Panc1 (cell line): ENCODE results near the gene PAK2.

Source experiments
- POLR2AphosphoS5 ChIP-seq: IDR thresholded peaks from 2 replicates; pipeline ENCODE4 v1.6.1; 2012; ENCODE audit warnings: mild to moderate bottlenecking, low read depth, low read length, moderate library complexity
- SIN3A ChIP-seq: IDR thresholded peaks from 2 replicates; pipeline ENCODE4 v1.6.1; 2012; ENCODE audit warnings: low read depth, mild to moderate bottlenecking, low read length, moderate library complexity, borderline replicate concordance; ENCODE audit not compliant: insufficient read depth
- TCF7L2 ChIP-seq: IDR thresholded peaks from 2 replicates; pipeline ENCODE4 v1.6.1; 2011; ENCODE audit warnings: mild to moderate bottlenecking, low read depth, low read length, inconsistent platforms
- TF ChIP-seq, protein P1 (sequence below): fragments of 450-650 bp; IDR thresholded peaks from 2 replicates; pipeline ENCODE4 v1.5.1; 2017; ENCODE audit warnings: mild to moderate bottlenecking
- TF ChIP-seq, protein P2 (sequence below), 2 experiments: IDR thresholded peaks; 2 replicates each; pipeline ENCODE4 v1.6.1; 2011 to 2012; ENCODE audit warnings: low read depth in 2 of 2, control low read depth in 1 of 2, low read length in 1 of 2, mild to moderate bottlenecking in 1 of 2, moderate library complexity in 1 of 2; ENCODE audit not compliant: insufficient read depth in 1 of 2

DNA sequence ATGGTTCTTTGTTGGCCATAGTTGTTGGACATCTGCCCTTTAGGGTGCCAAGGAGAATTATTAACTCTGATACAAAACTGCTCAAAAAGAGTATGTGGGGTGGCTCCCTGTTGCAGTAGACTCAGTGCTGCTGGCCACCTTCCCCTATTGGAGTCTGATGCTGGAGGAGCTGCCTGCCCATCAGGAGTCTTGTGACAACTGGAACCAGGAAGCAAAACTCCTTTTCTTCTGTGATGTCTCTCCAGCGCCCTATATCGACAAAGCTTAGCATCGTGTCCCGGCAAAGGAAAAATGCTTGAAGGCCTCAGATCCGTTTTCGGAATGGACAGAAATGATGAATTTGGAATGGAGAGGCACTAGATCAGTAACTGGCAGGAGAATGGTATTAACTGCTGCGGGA, 23.5 kb downstream of the PAK2 start:
- no peak for TF ChIP-seq SIN3A
- TF ChIP-seq, protein P1, sequence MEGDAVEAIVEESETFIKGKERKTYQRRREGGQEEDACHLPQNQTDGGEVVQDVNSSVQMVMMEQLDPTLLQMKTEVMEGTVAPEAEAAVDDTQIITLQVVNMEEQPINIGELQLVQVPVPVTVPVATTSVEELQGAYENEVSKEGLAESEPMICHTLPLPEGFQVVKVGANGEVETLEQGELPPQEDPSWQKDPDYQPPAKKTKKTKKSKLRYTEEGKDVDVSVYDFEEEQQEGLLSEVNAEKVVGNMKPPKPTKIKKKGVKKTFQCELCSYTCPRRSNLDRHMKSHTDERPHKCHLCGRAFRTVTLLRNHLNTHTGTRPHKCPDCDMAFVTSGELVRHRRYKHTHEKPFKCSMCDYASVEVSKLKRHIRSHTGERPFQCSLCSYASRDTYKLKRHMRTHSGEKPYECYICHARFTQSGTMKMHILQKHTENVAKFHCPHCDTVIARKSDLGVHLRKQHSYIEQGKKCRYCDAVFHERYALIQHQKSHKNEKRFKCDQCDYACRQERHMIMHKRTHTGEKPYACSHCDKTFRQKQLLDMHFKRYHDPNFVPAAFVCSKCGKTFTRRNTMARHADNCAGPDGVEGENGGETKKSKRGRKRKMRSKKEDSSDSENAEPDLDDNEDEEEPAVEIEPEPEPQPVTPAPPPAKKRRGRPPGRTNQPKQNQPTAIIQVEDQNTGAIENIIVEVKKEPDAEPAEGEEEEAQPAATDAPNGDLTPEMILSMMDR = no peak
- no peak for TF ChIP-seq POLR2AphosphoS5
- TF ChIP-seq, protein P2, sequence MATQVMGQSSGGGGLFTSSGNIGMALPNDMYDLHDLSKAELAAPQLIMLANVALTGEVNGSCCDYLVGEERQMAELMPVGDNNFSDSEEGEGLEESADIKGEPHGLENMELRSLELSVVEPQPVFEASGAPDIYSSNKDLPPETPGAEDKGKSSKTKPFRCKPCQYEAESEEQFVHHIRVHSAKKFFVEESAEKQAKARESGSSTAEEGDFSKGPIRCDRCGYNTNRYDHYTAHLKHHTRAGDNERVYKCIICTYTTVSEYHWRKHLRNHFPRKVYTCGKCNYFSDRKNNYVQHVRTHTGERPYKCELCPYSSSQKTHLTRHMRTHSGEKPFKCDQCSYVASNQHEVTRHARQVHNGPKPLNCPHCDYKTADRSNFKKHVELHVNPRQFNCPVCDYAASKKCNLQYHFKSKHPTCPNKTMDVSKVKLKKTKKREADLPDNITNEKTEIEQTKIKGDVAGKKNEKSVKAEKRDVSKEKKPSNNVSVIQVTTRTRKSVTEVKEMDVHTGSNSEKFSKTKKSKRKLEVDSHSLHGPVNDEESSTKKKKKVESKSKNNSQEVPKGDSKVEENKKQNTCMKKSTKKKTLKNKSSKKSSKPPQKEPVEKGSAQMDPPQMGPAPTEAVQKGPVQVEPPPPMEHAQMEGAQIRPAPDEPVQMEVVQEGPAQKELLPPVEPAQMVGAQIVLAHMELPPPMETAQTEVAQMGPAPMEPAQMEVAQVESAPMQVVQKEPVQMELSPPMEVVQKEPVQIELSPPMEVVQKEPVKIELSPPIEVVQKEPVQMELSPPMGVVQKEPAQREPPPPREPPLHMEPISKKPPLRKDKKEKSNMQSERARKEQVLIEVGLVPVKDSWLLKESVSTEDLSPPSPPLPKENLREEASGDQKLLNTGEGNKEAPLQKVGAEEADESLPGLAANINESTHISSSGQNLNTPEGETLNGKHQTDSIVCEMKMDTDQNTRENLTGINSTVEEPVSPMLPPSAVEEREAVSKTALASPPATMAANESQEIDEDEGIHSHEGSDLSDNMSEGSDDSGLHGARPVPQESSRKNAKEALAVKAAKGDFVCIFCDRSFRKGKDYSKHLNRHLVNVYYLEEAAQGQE (IDR thresholded peaks at IDR 0.05; ENCODE audit: insufficient read depth in 1 of 2, low read depth in 2 of 2, low read length in 1 of 2) = no peak
- no peak for TF ChIP-seq TCF7L2
